GM20000 (cell line): Measurements from ENCODE around the gene NRGN.

Experiments
- DNase-seq: peaks from one replicate; pipeline ENCODE4 v3.0.0; 2012; ENCODE audit warnings: low spot score
- TF ChIP-seq, protein P1 (sequence below): IDR thresholded peaks from 2 replicates; pipeline ENCODE4 v1.5.1; 2012; ENCODE audit warnings: mild to moderate bottlenecking, control low read depth; ENCODE audit errors: extremely low read depth, missing control alignments

NRGN gene

DNA sequence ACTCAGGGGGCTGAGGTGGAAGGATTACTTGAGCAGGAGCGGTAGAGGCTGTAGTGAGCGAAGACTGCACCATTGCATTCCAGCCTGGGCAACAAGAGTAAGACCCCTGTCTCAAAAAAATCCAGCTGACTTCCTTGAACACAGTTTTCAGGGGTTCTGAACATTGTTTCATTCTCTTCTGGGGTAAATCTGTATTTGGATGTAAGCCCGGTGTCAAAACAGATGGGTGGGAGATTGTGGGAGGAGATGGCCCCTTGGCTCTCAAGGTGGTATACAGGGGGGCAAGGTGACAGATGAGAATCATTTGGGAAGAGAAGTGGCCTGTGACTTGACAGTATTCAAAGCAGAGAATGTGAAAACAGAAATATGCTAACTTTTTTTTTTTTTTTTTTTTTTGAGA is 17.6 kb downstream of the NRGN start:
- TF ChIP-seq, protein P1, sequence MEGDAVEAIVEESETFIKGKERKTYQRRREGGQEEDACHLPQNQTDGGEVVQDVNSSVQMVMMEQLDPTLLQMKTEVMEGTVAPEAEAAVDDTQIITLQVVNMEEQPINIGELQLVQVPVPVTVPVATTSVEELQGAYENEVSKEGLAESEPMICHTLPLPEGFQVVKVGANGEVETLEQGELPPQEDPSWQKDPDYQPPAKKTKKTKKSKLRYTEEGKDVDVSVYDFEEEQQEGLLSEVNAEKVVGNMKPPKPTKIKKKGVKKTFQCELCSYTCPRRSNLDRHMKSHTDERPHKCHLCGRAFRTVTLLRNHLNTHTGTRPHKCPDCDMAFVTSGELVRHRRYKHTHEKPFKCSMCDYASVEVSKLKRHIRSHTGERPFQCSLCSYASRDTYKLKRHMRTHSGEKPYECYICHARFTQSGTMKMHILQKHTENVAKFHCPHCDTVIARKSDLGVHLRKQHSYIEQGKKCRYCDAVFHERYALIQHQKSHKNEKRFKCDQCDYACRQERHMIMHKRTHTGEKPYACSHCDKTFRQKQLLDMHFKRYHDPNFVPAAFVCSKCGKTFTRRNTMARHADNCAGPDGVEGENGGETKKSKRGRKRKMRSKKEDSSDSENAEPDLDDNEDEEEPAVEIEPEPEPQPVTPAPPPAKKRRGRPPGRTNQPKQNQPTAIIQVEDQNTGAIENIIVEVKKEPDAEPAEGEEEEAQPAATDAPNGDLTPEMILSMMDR = no peak
- DNase-seq = no peak

DNA sequence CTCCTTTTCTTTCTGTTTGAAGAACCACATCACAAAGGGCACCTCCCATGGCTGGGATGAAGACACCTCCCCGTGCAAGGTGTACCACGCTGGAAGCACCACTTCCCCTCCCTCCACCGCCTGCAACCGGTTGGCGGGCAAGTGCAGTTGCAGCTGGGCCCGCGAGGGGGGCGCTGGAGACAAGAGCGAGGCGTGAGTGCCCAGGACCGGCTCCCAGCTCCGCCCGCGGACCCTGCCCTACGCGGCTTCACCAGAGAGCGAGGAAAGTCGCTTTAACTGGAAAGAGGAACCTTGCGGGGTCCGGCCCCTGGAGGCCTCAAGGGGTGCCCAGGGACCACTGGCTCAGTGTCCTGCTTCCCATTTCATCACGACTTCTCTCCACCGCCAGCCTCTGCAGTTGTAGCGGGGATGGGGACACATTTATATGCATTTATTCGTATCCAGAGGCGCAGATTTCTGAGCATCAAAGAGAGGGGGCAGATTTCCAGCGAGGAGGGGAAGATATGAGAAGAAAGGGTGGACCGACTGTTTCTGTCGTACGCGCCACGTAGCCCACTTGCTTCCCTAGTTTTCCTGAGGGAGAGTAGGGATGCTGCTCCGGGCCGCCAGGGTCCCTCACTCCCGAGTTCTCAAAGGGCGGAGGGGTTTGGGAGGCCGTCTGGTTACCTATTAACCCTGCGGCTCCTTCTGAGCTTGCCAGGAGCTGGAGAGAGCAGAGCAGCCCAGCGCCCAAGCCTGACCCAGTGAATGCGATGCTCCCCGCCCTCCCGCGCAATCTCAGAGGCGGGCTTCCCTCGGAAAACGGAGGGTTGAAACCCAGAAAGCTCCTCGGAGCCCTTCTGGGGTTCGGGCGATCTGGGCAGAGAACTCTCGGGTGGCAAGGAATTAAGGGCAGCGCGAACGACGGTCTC is 18.9 kb downstream of the NRGN start:
- DNase-seq = peak; percentile 88
- TF ChIP-seq, protein P1 = peak; percentile 81

DNA sequence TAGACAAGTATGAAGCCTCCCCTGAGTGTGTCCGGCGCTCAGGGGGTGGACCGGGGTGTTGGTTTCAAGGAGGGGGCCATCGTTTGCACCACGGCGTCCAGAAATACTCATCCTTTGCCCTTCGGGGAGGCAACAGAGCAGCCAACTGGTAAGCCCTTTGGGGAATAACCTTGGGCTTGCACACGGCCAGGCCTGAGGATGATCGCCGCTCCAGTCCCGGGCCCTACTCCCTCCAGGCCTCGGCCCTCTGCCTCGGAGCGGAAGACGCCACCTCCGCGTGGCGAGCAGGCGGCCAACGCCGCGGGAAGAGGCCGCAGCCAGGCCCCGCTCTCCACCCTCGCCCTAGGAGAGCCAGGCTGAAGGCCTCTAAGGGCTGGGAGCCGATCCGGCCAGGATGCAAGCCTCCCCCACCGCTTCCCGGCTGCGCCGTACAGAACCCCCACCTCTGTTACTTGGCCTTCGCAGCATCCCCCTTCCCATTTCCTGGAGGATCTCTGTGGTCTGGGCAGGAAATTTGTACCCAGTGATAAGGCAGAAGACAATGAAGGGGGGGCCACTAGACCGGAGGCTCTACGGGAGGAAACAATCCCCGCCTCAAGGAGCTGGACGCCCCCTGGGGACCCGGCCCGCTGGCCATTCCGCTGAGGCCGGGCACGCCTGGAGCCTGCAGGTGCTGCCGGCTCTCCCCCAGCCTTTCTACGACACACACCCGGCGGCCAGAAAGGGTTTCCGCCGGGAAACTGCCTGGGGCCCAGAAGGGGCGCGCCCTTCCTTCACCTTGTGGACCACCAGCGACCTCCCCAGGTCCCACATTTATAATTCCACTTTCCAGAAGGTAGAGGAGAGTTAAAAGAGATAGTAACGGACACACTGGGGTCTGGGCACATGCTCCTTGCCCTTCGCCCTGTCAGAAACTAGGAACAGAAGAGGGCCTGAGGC is 19.8 kb downstream of the NRGN start:
- peak; percentile 60 for DNase-seq
- TF ChIP-seq, protein P1 = no peak

DNA sequence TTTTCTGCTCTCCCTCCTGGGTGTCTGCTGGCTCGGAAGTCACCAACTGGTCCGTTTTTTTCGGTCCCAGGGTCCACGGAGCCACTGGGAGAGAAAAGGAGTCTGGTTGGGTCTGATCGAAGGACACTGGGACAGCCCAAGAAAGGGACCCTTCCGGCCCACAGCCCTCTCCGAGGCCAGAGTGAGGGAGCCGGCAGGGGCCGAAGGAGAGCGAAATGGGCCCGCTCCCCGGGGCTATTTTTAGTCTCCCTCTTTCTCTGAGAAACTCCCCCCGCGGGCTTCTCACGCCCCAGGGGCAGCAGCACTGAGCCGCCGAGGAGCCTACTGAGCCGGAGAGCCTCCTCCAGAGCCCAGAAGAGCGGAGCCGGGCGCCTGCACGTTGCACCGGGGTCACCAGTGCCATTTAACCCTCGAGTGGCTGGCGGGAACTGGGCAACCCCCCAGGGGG is 20.5 kb downstream of the NRGN start:
- TF ChIP-seq, protein P1 = no peak
- DNase-seq = peak; percentile 77

DNA sequence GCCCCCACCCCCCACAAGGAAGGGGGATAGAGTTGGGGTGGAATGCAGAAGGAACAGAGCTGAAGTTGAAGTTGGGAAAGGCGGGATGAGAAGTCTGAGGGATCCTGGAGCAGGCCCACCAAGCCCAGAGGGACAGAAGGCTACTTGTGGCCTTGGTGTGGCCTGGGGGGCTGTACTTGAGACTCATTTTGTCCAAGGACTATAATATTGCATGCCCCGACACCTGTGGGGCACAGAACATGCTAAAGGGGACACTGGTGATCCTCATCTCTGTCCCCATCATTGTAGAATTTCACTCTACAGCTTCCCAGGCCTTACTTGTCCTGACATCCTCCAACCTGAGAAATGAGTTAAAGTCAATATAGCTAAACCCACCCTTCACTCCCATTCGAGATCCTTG is 21.1 kb downstream of the NRGN start:
- DNase-seq = no peak
- TF ChIP-seq, protein P1 = no peak

DNA sequence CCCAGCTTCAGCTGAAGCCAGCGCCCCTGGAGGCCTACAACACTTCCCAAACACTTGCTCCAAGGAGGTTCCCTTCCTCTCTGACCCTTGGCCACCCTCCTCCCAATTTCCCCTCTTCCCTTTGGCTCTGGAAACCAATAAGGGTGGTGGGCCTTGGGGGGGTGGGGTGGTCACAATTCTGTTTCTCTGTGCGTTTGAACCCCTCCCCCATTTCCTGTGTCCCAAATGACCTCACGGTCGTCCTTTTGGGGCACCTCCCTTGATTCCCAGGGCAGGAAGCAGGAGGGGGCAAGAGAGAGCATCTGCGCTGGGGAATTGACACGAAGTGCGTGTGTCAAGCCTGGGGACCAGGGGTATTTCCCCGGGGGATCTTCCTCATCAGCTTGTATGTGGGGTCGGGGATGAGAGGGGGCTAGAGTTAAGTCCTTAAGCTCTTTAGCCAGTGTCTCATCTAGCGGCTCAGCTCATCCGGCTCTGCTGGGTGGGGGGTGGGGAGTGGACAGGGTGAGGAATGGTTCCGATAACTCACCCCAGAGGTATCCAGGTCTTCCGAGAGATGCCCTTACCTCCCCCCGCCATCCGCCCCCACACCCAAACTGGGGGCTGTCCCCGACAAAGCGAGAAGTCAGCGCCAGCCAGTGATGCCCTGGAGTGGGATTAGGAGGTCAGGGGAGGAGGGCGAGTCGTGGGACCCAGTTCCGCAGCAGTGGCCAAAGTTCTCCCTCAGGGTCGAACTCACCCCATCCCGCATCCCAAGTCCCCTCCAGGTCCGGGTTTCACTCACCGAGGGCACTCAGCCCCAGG is 21.8 kb downstream of the NRGN start:
- TF ChIP-seq, protein P1 = no peak
- peak; percentile 60 for DNase-seq
